Smooth muscle cell of the brain vasculature (primary cell): ENCODE data around the gene UGT1A9.

Experiments used
- DNase-seq: peaks from one replicate; pipeline ENCODE4 v3.0.0-alpha.2; 2012; ENCODE audit warnings: low read depth, low spot score

UGT1A9 gene

DNA sequence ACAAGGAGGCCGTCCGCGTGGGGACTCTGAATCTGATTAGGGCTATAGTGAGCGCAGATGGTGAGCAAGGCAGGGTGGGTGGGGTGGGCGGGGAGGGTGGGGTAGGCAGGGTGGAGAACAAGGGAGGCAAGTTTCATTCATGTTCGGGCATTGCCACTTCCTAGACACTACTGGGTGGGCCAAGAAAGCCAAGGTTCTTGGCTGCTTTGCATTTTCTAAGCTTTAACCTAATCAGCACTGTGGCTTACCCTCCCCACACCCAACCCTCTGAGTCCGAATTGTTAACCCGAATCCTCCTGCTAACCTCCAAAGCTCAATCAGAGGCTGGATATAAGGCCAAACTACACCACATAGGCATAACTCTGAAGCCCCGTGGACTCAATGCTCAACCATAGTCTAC lies 124.6 kb downstream of the UGT1A9 start:
- no peak for DNase-seq

- DNase-seq = no peak
Observed at GRCh38 chr2:233798335-233799086, 126.8 kb downstream of the UGT1A9 start.

DNA sequence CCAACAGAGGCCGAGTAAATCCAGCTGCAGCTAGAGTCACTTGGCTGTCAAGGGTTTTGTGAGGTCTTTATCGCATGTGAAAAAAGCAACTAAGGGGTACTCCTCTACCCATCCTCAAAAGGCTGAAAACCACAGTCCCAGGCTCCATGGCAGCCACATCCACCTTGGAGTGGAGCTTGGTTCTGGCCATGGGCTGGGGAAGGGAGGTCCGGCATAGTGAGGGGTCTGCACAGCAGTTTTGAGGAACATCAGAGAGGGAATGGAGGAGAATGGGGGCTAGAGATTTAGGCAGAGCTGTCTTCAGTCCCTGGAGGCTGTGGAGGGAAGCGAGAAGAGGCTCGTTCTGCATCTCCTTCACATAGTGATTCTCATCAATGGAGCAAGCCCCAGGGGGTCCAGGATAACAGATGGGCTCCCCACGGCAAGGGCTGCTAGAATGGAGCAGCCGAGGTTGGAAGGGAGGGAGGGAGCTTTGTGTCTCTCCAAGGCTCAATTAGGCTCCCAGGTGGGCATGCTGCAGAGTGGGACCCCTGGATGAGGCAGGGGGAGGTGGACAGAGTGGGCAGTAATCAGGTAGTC lies 127.5 kb downstream of the UGT1A9 start:
- DNase-seq = no peak

DNA sequence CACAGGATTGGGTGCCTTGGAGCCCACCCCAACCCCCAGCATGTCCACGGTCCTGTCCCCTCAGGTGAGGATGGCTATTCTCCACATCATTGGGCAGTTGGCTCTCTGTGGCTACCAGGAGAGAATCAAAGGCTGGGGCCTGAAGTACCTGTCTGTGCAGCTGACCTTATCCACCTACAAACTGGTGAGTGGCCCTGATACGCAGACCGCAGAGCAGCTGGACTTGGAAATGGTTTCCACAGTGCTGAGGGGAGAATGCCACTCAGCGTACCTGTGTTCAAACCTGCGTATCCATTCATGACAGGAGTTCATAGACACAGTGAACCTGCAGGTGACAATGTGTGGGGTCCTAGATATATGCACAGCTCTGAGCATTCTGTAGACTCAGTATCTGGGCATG lies 128.0 kb downstream of the UGT1A9 start:
- no peak for DNase-seq

GRCh38 chr2:233800208-233800607 lies 128.5 kb downstream of the UGT1A9 start:
- DNase-seq = no peak

GRCh38 chr2:233801357-233802131 lies 129.8 kb downstream of the UGT1A9 start:
- DNase-seq = no peak

DNA sequence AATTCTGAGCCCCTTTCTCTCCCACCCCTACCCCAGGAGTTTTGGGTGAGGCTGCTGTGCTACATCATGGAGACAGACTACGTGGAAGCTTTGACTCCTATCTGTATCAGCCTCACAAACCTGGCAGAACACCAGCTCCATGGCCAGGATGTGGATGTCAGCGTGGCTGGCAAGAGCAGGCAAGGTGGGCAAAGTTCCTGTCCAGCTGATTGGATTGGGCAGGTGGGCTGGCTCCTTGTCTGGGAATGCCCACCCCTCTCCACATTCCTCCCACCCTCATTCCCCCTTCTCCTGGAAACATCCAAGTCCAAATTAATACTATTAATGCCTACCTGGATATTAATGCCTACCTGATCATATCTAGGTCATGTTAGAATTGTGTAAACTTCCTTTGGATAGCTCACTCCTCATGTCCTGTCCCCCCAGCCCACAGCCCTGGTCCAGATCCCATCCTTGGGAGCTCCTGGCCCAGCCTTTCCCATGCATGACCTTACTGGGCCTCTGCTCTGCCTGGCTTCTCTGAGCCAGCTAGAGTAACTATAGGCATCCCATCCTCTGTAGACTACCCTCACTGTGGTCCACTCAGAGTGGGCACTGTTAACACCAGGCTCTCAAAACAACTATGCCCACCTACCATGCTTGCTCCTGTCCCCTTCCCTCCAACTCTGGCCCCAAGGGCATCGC lies 130.6 kb downstream of the UGT1A9 start:
- DNase-seq = no peak

DNA sequence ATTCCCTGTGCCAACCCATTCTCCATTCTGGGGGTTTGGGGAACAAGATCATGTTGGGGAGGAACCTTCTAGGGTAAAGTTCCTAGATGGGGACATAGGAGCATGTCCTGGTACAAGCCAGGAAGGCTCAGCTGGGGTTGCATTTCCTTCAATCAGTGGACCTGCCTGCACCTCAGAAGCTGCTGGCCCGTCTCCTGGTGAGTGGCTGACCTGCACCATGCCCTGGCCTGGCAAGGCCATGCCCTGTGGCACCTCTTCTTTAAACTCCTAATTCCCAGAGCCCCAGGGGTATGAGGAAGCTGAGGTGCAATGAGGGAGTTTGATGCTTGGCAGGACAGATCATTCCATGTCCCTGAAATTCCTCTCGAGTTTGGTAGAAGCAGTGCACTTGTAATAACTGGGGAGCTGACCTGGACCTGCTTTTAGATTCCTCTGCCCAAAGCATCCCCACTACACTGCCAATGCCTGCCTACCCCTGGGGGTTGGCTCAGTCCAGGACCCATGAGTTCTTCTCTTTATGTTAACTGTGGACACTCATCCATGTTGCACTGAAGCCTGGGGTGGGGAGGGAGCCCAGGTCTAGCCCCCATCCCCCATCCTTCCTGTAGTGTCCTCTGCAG lies 131.7 kb downstream of the UGT1A9 start:
- no peak for DNase-seq

DNA sequence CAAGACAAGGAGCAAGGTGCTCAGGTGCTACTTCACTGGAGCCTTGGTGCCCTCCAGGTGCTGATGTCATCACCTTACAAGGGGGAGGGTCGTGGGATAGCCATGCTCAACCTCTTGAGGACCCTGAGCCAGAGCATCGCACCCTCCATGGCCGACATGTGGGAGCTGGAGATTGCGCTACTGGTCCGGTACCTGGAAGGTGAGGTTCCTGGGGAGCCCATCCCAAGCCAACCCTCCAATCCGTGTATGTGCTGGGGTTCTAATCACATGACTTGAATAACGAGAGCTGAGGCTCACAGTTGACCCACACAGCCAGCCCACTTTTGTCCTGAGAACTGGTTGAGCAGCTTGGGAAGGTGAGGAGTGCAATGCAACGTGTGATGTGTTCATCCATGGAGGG lies 132.3 kb downstream of the UGT1A9 start:
- no peak for DNase-seq

DNA sequence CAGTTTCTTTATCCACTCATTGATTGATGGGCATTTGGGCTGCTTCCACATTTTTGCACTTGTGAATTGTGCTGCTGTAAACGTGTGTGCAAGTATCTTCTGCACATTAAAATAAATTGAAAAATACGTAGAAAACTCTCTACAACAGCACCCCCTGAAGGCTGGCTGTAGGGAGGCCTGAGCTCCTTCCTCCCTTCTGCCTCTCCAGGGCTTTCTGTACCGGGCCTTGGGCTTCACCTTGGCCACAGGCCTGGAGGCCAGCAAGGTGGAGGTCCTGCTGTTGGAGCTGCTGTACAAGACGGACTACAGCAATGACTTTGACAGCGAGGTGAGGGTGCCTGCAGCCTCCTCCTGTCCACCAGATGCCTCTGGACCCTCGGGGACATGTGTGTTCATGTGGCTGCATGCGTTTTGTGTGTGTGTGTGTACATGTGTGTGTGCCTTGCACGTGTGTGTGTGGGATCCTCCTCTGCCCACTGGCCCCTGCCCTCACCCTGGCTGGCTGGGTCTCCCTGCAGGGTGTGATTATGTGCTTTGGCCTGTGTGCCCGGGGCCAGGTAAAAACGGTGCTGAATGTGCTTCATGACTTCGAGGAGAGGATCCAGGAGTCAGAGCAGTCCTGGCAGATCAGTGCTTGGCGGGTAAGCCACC lies 135.6 kb downstream of the UGT1A9 start:
- DNase-seq = no peak

DNA sequence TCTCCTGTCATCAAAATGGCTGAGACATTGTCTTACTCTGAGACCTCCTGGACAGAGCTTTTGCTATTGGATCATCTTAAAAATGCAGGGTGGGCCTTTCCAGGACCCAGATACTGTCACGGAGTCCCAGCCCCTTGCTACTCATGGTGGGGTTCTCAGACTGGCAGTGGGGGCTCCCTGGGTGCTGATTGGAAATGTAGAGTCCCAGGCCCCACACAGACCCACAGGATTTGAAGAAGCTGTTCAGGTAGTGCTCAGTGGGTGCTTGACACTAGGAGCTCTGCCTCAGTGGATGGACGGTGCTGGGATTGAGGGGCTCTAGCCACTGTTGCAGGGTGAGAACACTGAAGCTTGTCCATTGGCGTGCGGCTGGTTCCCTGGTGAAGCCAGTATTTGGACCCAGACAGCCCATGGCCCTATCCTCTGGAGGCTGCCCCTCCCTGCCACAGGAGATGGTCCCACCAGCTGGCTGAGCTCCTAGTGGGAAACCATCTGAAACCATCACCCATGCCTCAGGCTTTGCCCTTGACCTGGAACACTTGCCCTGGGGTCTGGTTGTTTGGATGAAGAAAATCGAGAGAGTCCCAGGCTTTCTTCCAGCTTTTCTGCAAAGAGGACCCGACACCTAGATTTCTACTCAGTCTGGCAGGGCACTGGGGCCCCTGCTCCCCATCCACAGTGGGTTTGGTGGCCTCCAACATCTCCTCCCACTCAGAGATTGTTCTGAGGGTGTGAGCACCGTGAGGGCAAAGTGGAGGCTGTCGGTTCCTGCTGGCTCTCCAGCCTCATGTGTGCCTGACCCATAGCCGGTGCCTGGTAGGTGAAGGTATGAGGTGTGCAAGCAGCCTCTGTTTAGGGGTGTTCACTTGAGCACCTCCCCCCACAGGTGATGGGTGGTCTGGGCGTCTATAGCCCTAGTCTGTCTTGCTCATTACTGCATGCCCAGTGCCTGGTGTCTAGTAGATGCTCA lies 136.6 kb downstream of the UGT1A9 start:
- DNase-seq = no peak

- no peak for DNase-seq
Observed at GRCh38 chr2:233810385-233810784, 138.7 kb downstream of the UGT1A9 start.

DNA sequence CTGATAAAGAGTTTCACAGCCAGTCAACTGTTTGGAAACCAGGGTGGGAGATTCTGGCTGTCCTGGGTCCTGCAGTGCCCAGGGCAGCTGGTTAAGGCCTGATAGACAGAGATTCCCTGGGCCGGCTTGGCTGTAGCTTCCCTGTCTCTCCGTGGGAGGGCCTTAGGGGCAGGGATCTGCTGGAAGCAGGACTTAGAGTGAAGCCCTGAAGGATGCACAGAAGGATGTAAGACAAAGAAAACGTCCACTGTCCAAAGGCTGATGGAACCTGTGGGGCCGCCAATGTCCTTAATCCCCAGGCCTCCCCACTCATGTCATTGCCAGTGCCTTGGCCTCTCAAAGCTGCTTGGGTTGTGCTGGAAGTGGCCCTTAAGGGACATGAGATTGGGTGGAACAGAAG lies 139.4 kb downstream of the UGT1A9 start:
- no peak for DNase-seq

GRCh38 chr2:233811732-233812131 lies 140.0 kb downstream of the UGT1A9 start:
- DNase-seq = no peak

- DNase-seq = no peak
Observed at GRCh38 chr2:233813236-233814055, 141.7 kb downstream of the UGT1A9 start.

GRCh38 chr2:233814056-233814835 lies 142.5 kb downstream of the UGT1A9 start:
- no peak for DNase-seq

DNA sequence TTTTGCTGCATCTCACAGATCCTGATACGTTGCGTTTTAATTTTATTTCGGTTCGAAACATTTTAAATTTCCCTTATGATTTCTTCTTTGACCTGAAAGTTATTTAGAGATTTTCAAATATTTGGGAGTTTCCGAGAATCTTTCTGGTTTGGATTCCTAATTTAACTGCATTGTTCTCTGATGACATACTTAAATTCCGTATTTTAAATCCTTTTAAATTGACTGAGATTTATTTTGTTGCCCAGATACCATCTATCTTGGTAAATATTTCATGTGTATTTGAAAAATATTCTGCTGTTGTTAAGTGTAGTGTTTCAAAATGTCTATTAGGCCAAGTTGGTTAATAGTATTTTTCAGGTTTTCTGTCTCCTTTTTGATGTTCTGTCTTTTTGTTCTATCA lies 144.2 kb downstream of the UGT1A9 start:
- no peak for DNase-seq

DNA sequence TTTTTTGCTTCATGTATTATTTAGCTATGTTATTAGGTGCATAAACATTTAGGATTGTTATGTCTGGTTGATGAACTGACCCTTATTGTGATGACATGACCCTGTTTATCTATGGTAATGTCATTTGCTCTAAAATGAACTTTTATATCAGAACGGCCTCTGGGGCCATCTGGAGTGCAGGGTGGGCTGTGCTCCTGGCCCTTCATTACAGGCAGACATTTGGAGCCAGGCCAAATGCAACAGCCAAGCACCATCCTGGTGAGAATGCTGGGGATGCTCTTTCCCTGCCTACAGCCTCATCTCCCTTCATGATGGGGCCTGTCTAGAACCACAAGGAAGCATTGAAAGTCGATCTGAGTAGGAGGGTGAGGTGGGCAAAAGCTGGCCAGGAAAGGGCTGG lies 144.6 kb downstream of the UGT1A9 start:
- DNase-seq = no peak
